Thyroid gland (tissue), 4 donors: ENCODE results near the gene FNBP1.

Source experiments
- POLR2A ChIP-seq, 2 donors: fragments of 450-650 bp; IDR thresholded peaks; one replicate each; pipeline ENCODE4 v1.6.1; 2017; ENCODE audit warnings: antibody characterized with exemption in 2 of 2, mild to moderate bottlenecking in 2 of 2, moderate library complexity in 1 of 2
- TF ChIP-seq, protein P1 (sequence below), 6 experiments: fragments of 200-600 bp in 3 of 6; fragments of 450-650 bp in 3 of 6; sonication (generic) in 3 of 6; IDR thresholded peaks; one replicate each; pipeline ENCODE4 v1.5.1; 2016 to 2019; ENCODE audit warnings: antibody characterized with exemption in 6 of 6, mild to moderate bottlenecking in 2 of 6, inconsistent platforms in 1 of 6, moderate library complexity in 1 of 6

- TF ChIP-seq, protein P1, sequence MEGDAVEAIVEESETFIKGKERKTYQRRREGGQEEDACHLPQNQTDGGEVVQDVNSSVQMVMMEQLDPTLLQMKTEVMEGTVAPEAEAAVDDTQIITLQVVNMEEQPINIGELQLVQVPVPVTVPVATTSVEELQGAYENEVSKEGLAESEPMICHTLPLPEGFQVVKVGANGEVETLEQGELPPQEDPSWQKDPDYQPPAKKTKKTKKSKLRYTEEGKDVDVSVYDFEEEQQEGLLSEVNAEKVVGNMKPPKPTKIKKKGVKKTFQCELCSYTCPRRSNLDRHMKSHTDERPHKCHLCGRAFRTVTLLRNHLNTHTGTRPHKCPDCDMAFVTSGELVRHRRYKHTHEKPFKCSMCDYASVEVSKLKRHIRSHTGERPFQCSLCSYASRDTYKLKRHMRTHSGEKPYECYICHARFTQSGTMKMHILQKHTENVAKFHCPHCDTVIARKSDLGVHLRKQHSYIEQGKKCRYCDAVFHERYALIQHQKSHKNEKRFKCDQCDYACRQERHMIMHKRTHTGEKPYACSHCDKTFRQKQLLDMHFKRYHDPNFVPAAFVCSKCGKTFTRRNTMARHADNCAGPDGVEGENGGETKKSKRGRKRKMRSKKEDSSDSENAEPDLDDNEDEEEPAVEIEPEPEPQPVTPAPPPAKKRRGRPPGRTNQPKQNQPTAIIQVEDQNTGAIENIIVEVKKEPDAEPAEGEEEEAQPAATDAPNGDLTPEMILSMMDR (IDR thresholded peaks at IDR 0.05) = no peak
- TF ChIP-seq POLR2A (IDR thresholded peaks at IDR 0.05) = no peak
Observed at GRCh38 chr9:130062750-130063149, 19.8 kb upstream of the FNBP1 start.
